RWPE2 (cell line): ENCODE data around the gene PXDC1.
A peak's percentile ranks its signal among the peaks of the same experiment; 100 is the strongest.

Experiments
- ATAC-seq: fragments of 200-7000 bp; cut with Tn5 transposase; 3 replicates; pipeline ENCODE4 v1.9.1; 2021; ENCODE audit warnings: low read depth
- DNase-seq: peaks from one replicate; pipeline ENCODE4 v3.0.0-alpha.2; 2020; ENCODE audit warnings: low spot score
- H3K27ac ChIP-seq: fragments of 450-650 bp; 2 replicates; pipeline ENCODE4 v1.5.1; 2017; ENCODE audit warnings: mild to moderate bottlenecking; ENCODE audit not compliant: poor library complexity, severe bottlenecking
- H3K27me3 ChIP-seq: fragments of 250-450 bp; sonication (Bioruptor Pico); 2 replicates; pipeline ENCODE4 v1.5.1; 2021; ENCODE audit warnings: mild to moderate bottlenecking, moderate library complexity; ENCODE audit not compliant: insufficient read depth, poor library complexity, severe bottlenecking
- H3K36me3 ChIP-seq: fragments of 250-450 bp; sonication (Bioruptor Pico); 2 replicates; pipeline ENCODE4 v1.5.1; 2020; ENCODE audit warnings: low read depth, mild to moderate bottlenecking, moderate library complexity
- H3K4me1 ChIP-seq: fragments of 250-450 bp; sonication (Bioruptor Pico); 2 replicates; pipeline ENCODE4 v1.5.1; 2021; ENCODE audit warnings: mild to moderate bottlenecking, moderate library complexity; ENCODE audit not compliant: insufficient read depth, poor library complexity, severe bottlenecking
- H3K4me3 ChIP-seq: fragments of 250-450 bp; sonication (Bioruptor Pico); 2 replicates; pipeline ENCODE4 v1.5.1; 2021; ENCODE audit warnings: mild to moderate bottlenecking, moderate library complexity; ENCODE audit not compliant: severe bottlenecking
- H3K9me3 ChIP-seq: fragments of 250-450 bp; sonication (Bioruptor Pico); 2 replicates; pipeline ENCODE4 v1.5.1; 2021; ENCODE audit warnings: mild to moderate bottlenecking, moderate library complexity; ENCODE audit not compliant: severe bottlenecking
- CTCF ChIP-seq: fragments of 450-650 bp; IDR thresholded peaks from one replicate; pipeline ENCODE4 v1.5.1; 2017; ENCODE audit warnings: mild to moderate bottlenecking, moderate library complexity; ENCODE audit not compliant: poor library complexity, severe bottlenecking

The PXDC1 gene

GRCh38 chr6:3793545-3793944 lies 42.0 kb upstream of the PXDC1 start:
- no peaks in the 10 kb centered on the region for H3K27me3 ChIP-seq
- DNase-seq (no peak), ATAC-seq (no peak)
- H3K9me3 ChIP-seq, result no peaks in the 10 kb centered on the region
- peaks cover 41% of the 10 kb centered on the region for H3K4me1 ChIP-seq
- H3K36me3 ChIP-seq, result no peaks in the 10 kb centered on the region
- TF ChIP-seq CTCF, result no peak
- no peak overlapping the region for H3K27ac ChIP-seq
- H3K4me3 ChIP-seq, result no peak overlapping the region

GRCh38 chr6:3791526-3792203 lies 40.2 kb upstream of the PXDC1 start:
- Histone ChIP-seq H3K9me3 (no peaks in the 10 kb centered on the region), H3K27ac (no peak overlapping the region), H3K4me1 (peaks cover 26% of the 10 kb centered on the region), H3K27me3 (no peaks in the 10 kb centered on the region), H3K4me3 (no peak overlapping the region), H3K36me3 (no peaks in the 10 kb centered on the region)
- no peak for DNase-seq
- no peak for ATAC-seq
- no peak for TF ChIP-seq CTCF

- DNase-seq (no peak), ATAC-seq (no peak)
- H3K36me3 ChIP-seq, result no peaks in the 10 kb centered on the region
- H3K27ac ChIP-seq, result peak overlapping the region; percentile 90
- H3K4me3 ChIP-seq, result no peak overlapping the region
- H3K27me3 ChIP-seq, result no peaks in the 10 kb centered on the region
- peaks cover 30% of the 10 kb centered on the region for H3K4me1 ChIP-seq
- H3K9me3 ChIP-seq, result no peaks in the 10 kb centered on the region
- TF ChIP-seq CTCF, result no peak
Observed at GRCh38 chr6:3789896-3790558, 38.5 kb upstream of the PXDC1 start.

GRCh38 chr6:3789018-3789895 lies 37.7 kb upstream of the PXDC1 start:
- ATAC-seq (peak; percentile 90), DNase-seq (no peak)
- Histone ChIP-seq H3K27ac (peak overlapping the region; percentile 90), H3K4me1 (peaks cover 30% of the 10 kb centered on the region), H3K27me3 (no peaks in the 10 kb centered on the region), H3K4me3 (no peak overlapping the region), H3K9me3 (no peaks in the 10 kb centered on the region), H3K36me3 (no peaks in the 10 kb centered on the region)
- TF ChIP-seq CTCF, result no peak
